ENCODE measurements around the gene OAT.
A peak's percentile ranks its signal among the peaks of the same experiment; 100 is the strongest.

Gene OAT

GRCh38 chr10:124418726-124419501 lies at the start of gene OAT:
TSS of gene OAT (minus strand) at chr10:124418923. CDS start at chr10:124412171, 6,752 bp downstream.
- DNase-seq = peak; percentile 97

DNA sequence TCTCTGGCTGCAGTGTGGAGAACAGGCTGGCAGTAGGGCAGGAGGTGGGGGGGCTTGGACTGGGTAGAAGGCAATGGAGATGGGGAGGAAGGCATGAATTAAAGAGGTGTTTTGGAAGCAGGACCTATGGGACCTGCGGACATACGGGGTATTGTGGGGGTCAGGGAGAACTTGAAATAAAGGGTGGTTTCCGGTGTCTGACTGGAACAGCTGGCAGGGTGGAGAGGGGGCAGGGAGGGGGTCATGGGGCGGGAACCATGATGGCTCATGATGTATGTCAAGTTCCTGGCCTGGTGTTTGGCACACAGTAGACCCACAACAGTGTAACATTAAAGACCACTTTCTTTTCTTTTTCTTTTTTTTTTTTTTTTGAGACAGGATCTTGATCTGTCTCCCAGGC lies 48.4 kb upstream of the OAT start:
- no peak for DNase-seq

GRCh38 chr10:124465777-124466488 lies 47.2 kb upstream of the OAT start:
- no peak for DNase-seq

DNA sequence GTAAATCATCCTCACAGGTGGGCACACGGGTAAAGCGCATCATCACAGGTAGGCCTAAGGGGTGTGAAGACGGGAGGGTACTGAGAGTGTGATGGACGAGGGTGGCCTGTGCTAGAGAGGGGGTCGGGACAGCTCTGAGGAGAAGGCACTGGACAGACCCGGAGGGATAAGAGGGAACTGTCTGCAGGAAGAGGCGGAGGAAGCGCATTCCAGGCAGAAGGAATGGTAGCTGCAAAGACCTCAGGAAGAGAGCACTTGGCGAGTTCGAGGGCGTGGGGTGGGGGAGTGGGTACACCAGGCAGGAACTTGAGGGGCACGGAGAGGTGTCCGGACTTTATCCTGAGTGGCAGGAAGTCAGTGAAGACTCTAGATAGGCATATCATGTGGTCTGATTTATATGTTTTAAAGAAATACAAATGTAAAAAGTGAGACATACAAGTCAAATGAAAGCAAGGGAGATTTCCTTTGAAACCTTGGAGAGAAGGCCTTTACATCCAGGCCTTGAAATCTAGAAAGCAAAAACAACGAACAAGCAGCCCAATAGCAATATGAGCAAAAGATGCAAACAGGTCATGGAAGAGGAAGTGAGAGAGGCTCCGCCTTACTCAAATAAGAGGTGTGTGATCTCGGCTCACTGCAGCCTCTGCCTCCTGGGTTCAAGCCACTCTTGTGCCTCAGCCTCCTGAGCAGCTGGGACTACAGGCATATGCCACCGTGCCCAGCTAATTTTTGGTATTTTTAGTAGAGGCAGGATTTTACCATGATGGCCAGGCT lies 46.5 kb upstream of the OAT start:
- DNase-seq = no peak

DNA sequence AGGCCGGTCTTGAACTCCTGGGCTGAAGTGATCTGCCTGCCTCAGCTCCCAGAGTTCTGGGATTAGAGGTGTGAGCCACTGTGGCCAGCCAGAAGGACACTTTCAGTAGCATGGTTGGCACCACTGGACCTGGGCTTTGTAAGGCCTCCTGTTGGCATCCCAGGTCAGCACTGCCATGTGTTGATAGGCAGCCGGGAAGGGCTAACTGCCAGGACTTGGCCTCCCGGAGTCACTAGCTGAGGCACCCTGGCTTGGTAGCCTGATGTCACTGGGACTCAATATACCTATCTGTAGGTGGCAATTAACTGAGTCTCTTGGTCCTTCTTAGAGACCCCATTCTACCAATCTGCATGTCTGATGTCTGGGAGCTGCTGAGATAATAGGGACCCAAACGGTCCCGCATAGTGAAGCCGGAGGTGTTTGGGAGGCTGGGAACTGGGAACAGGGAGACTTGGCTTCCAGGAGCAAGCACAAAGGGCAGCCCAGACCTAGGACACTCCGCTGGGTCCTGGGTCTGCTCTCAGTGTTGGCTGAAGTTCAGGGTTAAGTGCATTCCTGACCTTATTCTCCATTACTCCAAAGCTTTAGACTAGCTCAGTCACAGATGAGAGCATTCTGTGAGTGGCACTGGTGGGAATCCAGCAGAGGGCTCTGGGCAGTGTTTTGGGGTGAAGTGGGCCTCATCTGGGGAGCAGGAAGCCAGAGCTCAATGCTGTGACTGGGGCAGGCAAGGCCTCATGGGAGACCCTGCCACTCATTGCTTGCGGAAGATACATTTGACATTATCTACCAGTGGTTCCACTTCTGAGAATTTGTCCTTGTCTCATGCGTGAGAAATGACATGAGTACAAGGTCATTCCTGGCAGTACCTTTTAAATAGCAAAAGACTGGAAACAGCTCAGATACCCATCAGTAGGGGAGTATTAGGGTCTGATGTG lies 45.6 kb upstream of the OAT start:
- no peak for DNase-seq

DNA sequence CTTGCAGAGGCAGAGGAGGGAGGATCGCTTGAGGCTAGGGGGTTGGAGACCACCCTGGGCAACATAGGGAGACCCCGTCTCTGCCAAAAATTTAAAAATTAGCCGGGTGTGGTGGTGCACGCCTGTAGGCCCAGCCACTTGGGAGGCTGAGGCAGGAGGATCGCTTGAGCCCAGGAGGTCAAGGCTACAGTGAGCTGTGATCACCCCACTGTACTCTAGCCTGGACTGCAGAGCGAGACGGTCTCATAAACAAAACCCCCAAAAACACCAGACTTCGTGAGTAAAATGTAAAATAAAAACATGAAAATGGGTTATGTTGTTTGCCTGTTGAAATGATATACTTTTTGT lies 43.6 kb upstream of the OAT start:
- no peak for DNase-seq

GRCh38 chr10:124461642-124462347 lies 43.1 kb upstream of the OAT start, which contains the start of gene LHPP:
TSS of gene LHPP (plus strand) at chr10:124461823. CDS start at chr10:124461863, 40 bp downstream.
- peak; percentile 89 for DNase-seq

DNA sequence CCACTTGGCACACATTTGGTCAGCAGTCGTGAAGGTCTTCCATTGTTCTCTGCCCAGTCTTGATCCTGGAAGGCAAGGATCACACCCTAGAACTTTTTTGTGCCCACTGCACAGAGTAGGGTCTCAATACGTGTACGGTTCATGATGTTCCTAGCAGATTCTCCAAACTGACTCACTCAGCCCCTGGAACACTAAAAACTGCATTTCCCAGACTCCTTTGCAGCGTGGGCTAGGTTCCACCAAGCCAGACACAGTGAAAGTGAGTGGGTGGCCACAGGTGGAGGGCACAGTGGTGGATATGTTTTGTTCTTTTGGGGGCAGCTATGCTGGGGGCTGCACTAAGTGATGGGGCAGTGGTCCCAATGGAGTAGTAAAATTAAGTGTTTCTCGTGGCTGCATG lies 41.4 kb upstream of the OAT start:
- peak; percentile 36 for DNase-seq

- DNase-seq = no peak
These were observed 40.7 kb upstream of the OAT start for GRCh38 chr10:124459395-124459794.

- no peak for DNase-seq
These were observed 40.2 kb upstream of the OAT start for GRCh38 chr10:124458889-124459288.

GRCh38 chr10:124458473-124458872 lies 39.8 kb upstream of the OAT start:
- DNase-seq = no peak

GRCh38 chr10:124455441-124455840 lies 36.7 kb upstream of the OAT start:
- no peak for DNase-seq

- DNase-seq = no peak
These were observed 35.4 kb upstream of the OAT start for GRCh38 chr10:124453960-124454610.

- DNase-seq = no peak
These were observed 32.6 kb upstream of the OAT start for GRCh38 chr10:124451276-124451675.

DNA sequence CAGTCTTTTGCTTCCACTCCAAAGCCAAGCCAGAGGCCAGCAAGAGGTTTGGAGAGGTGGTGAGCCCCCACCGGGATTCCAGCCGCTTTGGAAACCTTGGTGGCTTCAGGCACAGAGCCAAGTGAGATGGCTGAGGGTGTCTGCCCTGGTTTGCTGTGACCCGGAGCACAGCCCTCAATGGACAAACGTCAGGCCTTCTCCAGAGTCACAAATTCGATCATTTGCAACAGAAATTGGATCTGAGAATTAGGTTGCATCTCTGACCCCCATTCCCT lies 32.0 kb upstream of the OAT start:
- DNase-seq = no peak

- DNase-seq = no peak
These were observed 31.5 kb upstream of the OAT start, which contains the start of gene NKX1-2 for GRCh38 chr10:124450012-124450782. TSS of gene NKX1-2 (minus strand) at chr10:124450035. CDS start at chr10:124449943, 92 bp downstream.

DNA sequence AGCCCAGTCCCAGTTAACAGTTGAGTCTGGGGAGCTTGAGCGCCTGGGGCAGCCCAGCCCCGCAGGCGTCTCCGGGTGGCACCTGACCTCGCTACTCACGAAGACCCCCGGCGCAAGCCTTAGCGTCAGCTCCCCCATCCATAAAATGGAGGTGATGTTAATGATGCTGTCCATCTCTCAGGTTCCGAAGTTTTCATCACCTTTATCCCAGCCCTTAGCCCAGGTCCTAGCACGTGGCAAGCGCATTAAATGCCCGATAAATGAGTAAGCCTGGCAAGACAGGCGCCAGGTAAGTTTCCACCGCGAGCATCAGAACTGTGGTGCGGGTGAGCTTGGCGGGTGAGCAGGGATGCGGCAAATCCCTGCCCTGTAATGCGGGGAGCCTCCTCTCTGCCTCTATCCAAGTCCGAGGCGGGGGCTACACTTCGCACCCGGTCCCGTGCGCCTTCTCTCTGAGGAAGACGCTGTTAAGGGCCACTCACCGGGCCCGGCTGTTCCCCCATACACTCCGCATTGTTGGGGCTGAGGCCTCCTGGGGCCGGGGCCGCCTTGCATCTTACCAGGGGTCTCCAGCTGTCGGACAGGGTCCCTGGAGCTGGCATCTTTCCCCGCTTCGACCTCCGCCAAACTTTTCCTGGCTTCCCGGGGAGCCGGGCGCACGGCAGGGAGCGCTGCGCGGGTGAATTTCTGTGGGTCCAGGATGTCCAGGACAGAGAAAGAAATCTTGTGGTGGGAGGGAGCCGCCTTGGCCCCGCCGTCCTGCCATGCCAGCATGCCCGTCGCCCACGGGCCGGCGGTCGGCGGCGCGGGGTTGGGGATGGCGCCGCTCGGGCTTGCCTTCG lies 30.7 kb upstream of the OAT start:
- no peak for DNase-seq

- no peak for DNase-seq
These were observed 30.0 kb upstream of the OAT start for GRCh38 chr10:124448696-124449169.

DNA sequence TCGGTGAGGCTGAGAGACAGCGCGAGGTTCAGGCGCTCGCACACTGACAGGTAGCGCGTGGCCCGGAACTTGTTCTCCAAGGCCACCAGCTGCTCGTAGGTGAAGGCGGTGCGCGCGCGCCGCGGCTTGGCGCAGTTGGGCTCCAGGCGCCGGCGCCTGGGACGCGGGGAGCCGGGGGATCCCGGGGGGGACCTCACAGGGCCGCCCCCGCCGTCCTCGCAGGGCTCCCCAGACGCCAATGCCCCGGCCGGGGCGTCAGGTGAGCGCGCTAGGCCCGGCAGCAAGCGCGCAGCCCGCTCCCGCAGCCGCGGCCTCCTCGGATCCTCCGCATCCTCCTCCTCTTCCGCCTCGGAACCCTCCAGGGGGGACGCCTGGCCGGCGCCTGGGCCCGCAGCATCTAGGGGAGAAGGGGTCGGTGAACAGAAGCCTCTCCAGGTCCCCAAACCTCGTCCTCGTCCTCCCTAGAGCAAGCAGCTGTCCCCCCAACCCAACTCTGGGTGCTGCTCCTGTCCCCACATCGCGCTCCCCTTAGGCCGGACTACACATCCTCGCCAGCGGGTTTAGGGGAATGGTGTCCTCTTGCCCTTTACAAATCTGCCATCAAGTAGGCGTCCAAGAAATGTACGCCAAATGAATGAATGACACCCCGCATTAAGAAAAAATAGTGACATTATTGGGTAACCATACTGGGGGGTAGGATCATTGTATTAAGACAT lies 29.2 kb upstream of the OAT start:
- no peak for DNase-seq
